K562 (cell line): ENCODE results near the gene VSIG2. TPM values are rescaled to one million over a fixed set of nuclear protein-coding genes. Genes with fewer than 3 reads are reported as not detected.

Source experiments
- ARID1B ChIP-seq: fragments of 450-650 bp; IDR thresholded peaks from 2 replicates; pipeline ENCODE4 v1.6.1; 2016; ENCODE audit warnings: antibody characterized with exemption, mild to moderate bottlenecking, inconsistent platforms
- ATF7 ChIP-seq: fragments of 450-650 bp; IDR thresholded peaks from 2 replicates; pipeline ENCODE4 v1.7.1; 2014; ENCODE audit warnings: mild to moderate bottlenecking, moderate library complexity
- BHLHE40 ChIP-seq: IDR thresholded peaks from 2 replicates; pipeline ENCODE4 v1.6.1; 2011; ENCODE audit warnings: low read length, improper control_type of control experiment
- BRD4 ChIP-seq: fragments of 200-600 bp; sonication (generic); IDR thresholded peaks from 2 replicates; pipeline ENCODE4 v1.6.1; 2017; ENCODE audit warnings: inconsistent platforms
- CREB3L1 ChIP-seq: fragments of 450-650 bp; IDR thresholded peaks from 2 replicates; pipeline ENCODE4 v1.6.1; 2014; ENCODE audit warnings: low read depth, mild to moderate bottlenecking, moderate library complexity, borderline replicate concordance
- ELF2 ChIP-seq: fragments of 250-450 bp; sonication (Bioruptor Pico); IDR thresholded peaks from 2 replicates; pipeline ENCODE4 v1.5.0; 2021; ENCODE audit warnings: mild to moderate bottlenecking
- FOXK2 ChIP-seq, 2 experiments: fragments of 450-650 bp; IDR thresholded peaks in 1 of 2; conservative IDR thresholded peaks in 1 of 2; 2 replicates each; pipeline ENCODE4 v1.6.1; 2016; ENCODE audit warnings: low read depth in 2 of 2, mild to moderate bottlenecking in 1 of 2
- HMGN3 ChIP-seq: IDR thresholded peaks from 2 replicates; pipeline ENCODE4 v1.6.1; 2011; ENCODE audit warnings: borderline replicate concordance, low read depth, mild to moderate bottlenecking, mixed read lengths, low read length; ENCODE audit not compliant: insufficient read length; ENCODE audit errors: extremely low read depth
- KHSRP ChIP-seq: fragments of 450-650 bp; IDR thresholded peaks from 2 replicates; pipeline ENCODE4 v1.6.1; 2017
- NFXL1 ChIP-seq: fragments of 450-650 bp; formaldehyde crosslinking; IDR thresholded peaks from 2 replicates; pipeline ENCODE4 v1.4.0; 2021; ENCODE audit warnings: mild to moderate bottlenecking
- PHF21A ChIP-seq: fragments of 450-650 bp; IDR thresholded peaks from 2 replicates; pipeline ENCODE4 v1.6.1; 2017; ENCODE audit warnings: low read depth, borderline replicate concordance
- PRMT5 ChIP-seq: sonication (generic); formaldehyde crosslinking; IDR thresholded peaks from 2 replicates; pipeline ENCODE4 v1.5.0; 2020; ENCODE audit warnings: missing genetic modification reagents
- RBM14 ChIP-seq: fragments of 200-400 bp; formaldehyde crosslinking; IDR thresholded peaks from 2 replicates; pipeline ENCODE4 v1.6.1; 2018; ENCODE audit warnings: low read depth, mild to moderate bottlenecking, low read length, moderate library complexity, borderline replicate concordance; ENCODE audit not compliant: insufficient read depth
- SMARCE1 ChIP-seq: fragments of 450-650 bp; IDR thresholded peaks from 2 replicates; pipeline ENCODE4 v1.7.1; 2016; ENCODE audit warnings: mild to moderate bottlenecking
- SNRNP70 ChIP-seq: fragments of 200-400 bp; formaldehyde crosslinking; optimal IDR thresholded peaks from 2 replicates; pipeline ENCODE3; 2017; ENCODE audit warnings: low read depth, low read length
- TBL1XR1 ChIP-seq, 2 experiments: IDR thresholded peaks; 2 replicates each; pipeline ENCODE4 v1.6.1; 2012; ENCODE audit warnings: improper control_type of control experiment in 2 of 2, low read length in 2 of 2, mild to moderate bottlenecking in 1 of 2
- ZNF143 ChIP-seq: sonication (generic); formaldehyde crosslinking; IDR thresholded peaks from 2 replicates; pipeline ENCODE4 v1.9.0; 2022; ENCODE audit warnings: mild to moderate bottlenecking, missing genetic modification reagents
- ZNF217 ChIP-seq: sonication (generic); formaldehyde crosslinking; IDR thresholded peaks from 2 replicates; pipeline ENCODE4 v1.8.0; 2022; ENCODE audit warnings: mild to moderate bottlenecking, missing genetic modification reagents
- ZNF445 ChIP-seq: fragments of 250-450 bp; sonication (Bioruptor Pico); IDR thresholded peaks from 2 replicates; pipeline ENCODE4 v1.4.0; 2020; ENCODE audit warnings: low read depth, mild to moderate bottlenecking, moderate library complexity
- ZNF586 ChIP-seq: fragments of 450-650 bp; formaldehyde crosslinking; conservative IDR thresholded peaks from 2 replicates; pipeline ENCODE4 v1.4.0; 2020; ENCODE audit warnings: mild to moderate bottlenecking, moderate library complexity
- ZNF707 ChIP-seq: fragments of 250-450 bp; sonication (Bioruptor Pico); conservative IDR thresholded peaks from 2 replicates; pipeline ENCODE4 v1.8.0; 2022; ENCODE audit warnings: inconsistent platforms, mild to moderate bottlenecking, moderate library complexity
- ZNF785 ChIP-seq: fragments of 250-450 bp; sonication (Bioruptor Pico); IDR thresholded peaks from 2 replicates; pipeline ENCODE4 v1.4.0; 2020; ENCODE audit warnings: mild to moderate bottlenecking
- ZZZ3 ChIP-seq: fragments of 450-650 bp; IDR thresholded peaks from 2 replicates; pipeline ENCODE4 v1.6.1; 2016; ENCODE audit warnings: antibody characterized with exemption, mild to moderate bottlenecking, moderate library complexity
- polyA plus RNA-seq, 8 experiments: library from polyadenylated mRNA; depleted of rRNA in 4 of 8; stranded (reverse) in 5 of 8; unstranded in 3 of 8; fragments of >200 nt; fragmentation: Nextera tagmentation in 2 of 8; fragmentation: Illumina TruSeq in 1 of 8; extraction: Ambion mirVana in 2 of 8; extraction: Trizol in 1 of 8; gene quantifications; 2 replicates each; pipeline versions ENCODE4 v1.2.1 to v1.2.3, GENCODE V29; 2011 to 2014; ENCODE audit warnings: inconsistent platforms in 1 of 8, missing spikeins in 1 of 8
- total RNA-seq, 7 experiments: library from RNA; depleted of rRNA in 6 of 7; stranded (reverse); fragments of >200 nt in 6 of 7; fragmentation: Illumina TruSeq in 2 of 7; extraction: Trizol in 2 of 7; gene quantifications; 2 replicates each; pipeline versions ENCODE4 v1.2.1 to v1.2.3, GENCODE V29; 2011 to 2021; ENCODE audit warnings: low replicate concordance in 1 of 7
- TF ChIP-seq, protein P1 (sequence below): IDR thresholded peaks from 3 replicates; pipeline ENCODE4 v1.6.1; 2011; ENCODE audit warnings: borderline replicate concordance, mild to moderate bottlenecking, moderate library complexity; ENCODE audit not compliant: insufficient read length; ENCODE audit errors: extremely low read depth
- TF ChIP-seq, protein P2 (sequence below): fragments of 250-450 bp; sonication (Bioruptor Pico); IDR thresholded peaks from 2 replicates; pipeline ENCODE4 v1.8.0; 2021; ENCODE audit warnings: moderate library complexity, mild to moderate bottlenecking, inconsistent platforms
- TF ChIP-seq, protein P3 (sequence below): sonication (generic); formaldehyde crosslinking; IDR thresholded peaks from 2 replicates; pipeline ENCODE4 v1.8.1; 2022; ENCODE audit warnings: missing genetic modification reagents

VSIG2 gene
- total and polyA plus RNA-seq, 9 of the 15 experiments (the other 6 are each of a cell fraction or from before 2014, with no cell fraction given) = not detected

DNA sequence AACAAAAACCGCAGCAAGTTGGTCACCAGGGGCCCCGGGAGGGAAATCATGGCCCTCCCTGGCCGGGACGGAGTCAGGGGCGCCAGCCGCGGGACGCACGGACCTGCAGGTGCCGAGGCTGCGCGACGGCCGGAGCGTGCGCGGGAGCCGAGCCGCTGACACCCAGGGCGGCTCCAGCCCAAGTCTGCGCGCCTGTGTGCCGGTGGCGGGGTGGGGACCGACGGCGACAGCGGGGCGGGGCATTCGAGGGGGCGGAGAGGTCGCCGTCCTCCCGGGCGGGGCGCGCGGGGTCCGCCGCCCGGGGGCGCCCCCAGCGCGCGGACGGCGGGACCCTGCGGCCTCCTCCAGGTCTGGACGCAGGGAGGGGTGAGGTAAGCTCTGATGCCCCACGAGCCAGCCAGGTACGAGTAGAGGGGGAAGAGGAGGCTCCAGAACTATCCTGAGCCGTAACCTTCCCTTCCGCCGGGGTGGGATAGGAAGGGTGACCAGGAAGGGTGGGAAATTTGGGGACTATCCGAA is 10.1 kb upstream of the VSIG2 start, which contains the start of gene ESAM (continued):
- TF ChIP-seq, protein P1, sequence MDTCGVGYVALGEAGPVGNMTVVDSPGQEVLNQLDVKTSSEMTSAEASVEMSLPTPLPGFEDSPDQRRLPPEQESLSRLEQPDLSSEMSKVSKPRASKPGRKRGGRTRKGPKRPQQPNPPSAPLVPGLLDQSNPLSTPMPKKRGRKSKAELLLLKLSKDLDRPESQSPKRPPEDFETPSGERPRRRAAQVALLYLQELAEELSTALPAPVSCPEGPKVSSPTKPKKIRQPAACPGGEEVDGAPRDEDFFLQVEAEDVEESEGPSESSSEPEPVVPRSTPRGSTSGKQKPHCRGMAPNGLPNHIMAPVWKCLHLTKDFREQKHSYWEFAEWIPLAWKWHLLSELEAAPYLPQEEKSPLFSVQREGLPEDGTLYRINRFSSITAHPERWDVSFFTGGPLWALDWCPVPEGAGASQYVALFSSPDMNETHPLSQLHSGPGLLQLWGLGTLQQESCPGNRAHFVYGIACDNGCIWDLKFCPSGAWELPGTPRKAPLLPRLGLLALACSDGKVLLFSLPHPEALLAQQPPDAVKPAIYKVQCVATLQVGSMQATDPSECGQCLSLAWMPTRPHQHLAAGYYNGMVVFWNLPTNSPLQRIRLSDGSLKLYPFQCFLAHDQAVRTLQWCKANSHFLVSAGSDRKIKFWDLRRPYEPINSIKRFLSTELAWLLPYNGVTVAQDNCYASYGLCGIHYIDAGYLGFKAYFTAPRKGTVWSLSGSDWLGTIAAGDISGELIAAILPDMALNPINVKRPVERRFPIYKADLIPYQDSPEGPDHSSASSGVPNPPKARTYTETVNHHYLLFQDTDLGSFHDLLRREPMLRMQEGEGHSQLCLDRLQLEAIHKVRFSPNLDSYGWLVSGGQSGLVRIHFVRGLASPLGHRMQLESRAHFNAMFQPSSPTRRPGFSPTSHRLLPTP = no peak
- TF ChIP-seq HMGN3 = no peak
- no peak for TF ChIP-seq ZNF586 (CRISPR knock-in tag)
- TF ChIP-seq ZNF785 (CRISPR knock-in tag) = no peak
- no peak for TF ChIP-seq ZNF217 (CRISPR knock-in tag)
- TF ChIP-seq, protein P2, sequence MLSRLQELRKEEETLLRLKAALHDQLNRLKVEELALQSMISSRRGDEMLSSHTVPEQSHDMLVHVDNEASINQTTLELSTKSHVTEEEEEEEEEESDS (CRISPR knock-in tag) = no peak
- TF ChIP-seq PRMT5 = no peak
- TF ChIP-seq, protein P3, sequence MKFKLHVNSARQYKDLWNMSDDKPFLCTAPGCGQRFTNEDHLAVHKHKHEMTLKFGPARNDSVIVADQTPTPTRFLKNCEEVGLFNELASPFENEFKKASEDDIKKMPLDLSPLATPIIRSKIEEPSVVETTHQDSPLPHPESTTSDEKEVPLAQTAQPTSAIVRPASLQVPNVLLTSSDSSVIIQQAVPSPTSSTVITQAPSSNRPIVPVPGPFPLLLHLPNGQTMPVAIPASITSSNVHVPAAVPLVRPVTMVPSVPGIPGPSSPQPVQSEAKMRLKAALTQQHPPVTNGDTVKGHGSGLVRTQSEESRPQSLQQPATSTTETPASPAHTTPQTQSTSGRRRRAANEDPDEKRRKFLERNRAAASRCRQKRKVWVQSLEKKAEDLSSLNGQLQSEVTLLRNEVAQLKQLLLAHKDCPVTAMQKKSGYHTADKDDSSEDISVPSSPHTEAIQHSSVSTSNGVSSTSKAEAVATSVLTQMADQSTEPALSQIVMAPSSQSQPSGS = no peak
- TF ChIP-seq ZNF707 (CRISPR knock-in tag) = no peak
- TF ChIP-seq ATF7 = no peak
- no peak for TF ChIP-seq NFXL1 (CRISPR knock-in tag)
- TF ChIP-seq ZNF445 (CRISPR knock-in tag) = no peak
- TF ChIP-seq PHF21A = no peak
- TF ChIP-seq CREB3L1 = no peak
- no peak for TF ChIP-seq RBM14
- TF ChIP-seq TBL1XR1 (IDR thresholded peaks at IDR 0.05; ENCODE audit: low read length in 2 of 2) = no peak
- no peak for TF ChIP-seq ELF2
- 0 out of 2 replicates have a peak, but pooled peaks have one; percentile 5 for TF ChIP-seq BHLHE40
- no peak for TF ChIP-seq ZZZ3
- no peak for TF ChIP-seq FOXK2 (conservative IDR thresholded peaks at IDR 0.05 in 1 of 2, IDR thresholded peaks at IDR 0.05 in 1 of 2; ENCODE audit: low read depth in 2 of 2)
- no peak for TF ChIP-seq BRD4
- no peak for TF ChIP-seq ARID1B
- TF ChIP-seq ZNF143 (CRISPR knock-in tag) = no peak
- no peak for TF ChIP-seq KHSRP
- no peak for TF ChIP-seq SMARCE1
- TF ChIP-seq SNRNP70 = no peak
